ENCODE data around the gene RNF40. TPM values are rescaled to one million over a fixed set of nuclear protein-coding genes. Genes with fewer than 3 reads are reported as not detected.
A peak's percentile ranks its signal among the peaks of the same experiment; 100 is the strongest.

Gene RNF40
- total RNA-seq = 100 to 1,000 TPM in 1 of 2 experiments, 10 to 100 TPM in 1; 94.7 to 105 TPM

- Mint-ChIP-seq H3K27ac (peak within 1 kb of the TSS; percentile 88), H3K9me3 (no peaks in the 10 kb centered on the region), H3K36me3 (peaks cover 9% of the 10 kb centered on the region), H3K27me3 (no peaks in the 10 kb centered on the region), H3K4me3 (peak within 1 kb of the TSS; percentile 95), H3K4me1 (peaks cover 17% of the 10 kb centered on the region)
- ATAC-seq (ENCODE audit: low read depth) (peak; percentile 96), DNase-seq (peak; percentile 91)
- POLR2A ChIA-PET = interaction anchor here (0.6 to 2.7 kb wide), 5 partner anchors 9 to 140 kb away, joined by 3 to 12 read pairs (median 5); partner anchors contain the start of gene PHKG2
These were observed at the start of gene RNF40, which contains the start of gene CFAP119 for GRCh38 chr16:30761928-30762902. Gene RNF40, plus strand, starts transcription at chr16:30762322. Its CDS starts 224 bp downstream, at chr16:30762546. Gene CFAP119, minus strand, starts transcription at chr16:30762062. Its CDS starts 314 bp downstream, at chr16:30761748.

- Mint-ChIP-seq H3K9me3 (no peaks in the 10 kb centered on the region), H3K27me3 (no peaks in the 10 kb centered on the region), H3K4me1 (peaks cover 28% of the 10 kb centered on the region), H3K36me3 (peaks cover 54% of the 10 kb centered on the region), H3K27ac (peak overlapping the region; percentile 95), H3K4me3 (peak overlapping the region; percentile 70)
- POLR2A ChIA-PET = no interaction called here
- DNase-seq = no peak
- peak; percentile 100 for ATAC-seq (ENCODE audit: low read depth)
These were observed 46.2 kb upstream of the RNF40 start for GRCh38 chr16:30715750-30716445.

GRCh38 chr16:30720086-30720485 lies 42.0 kb upstream of the RNF40 start:
- no peak for ATAC-seq (ENCODE audit: low read depth)
- POLR2A ChIA-PET = no interaction called here
- Mint-ChIP-seq H3K27ac (no peak overlapping the region), H3K36me3 (peaks cover 52% of the 10 kb centered on the region), H3K9me3 (no peaks in the 10 kb centered on the region), H3K27me3 (no peaks in the 10 kb centered on the region), H3K4me1 (peaks cover 16% of the 10 kb centered on the region), H3K4me3 (no peak overlapping the region)
- DNase-seq = no peak

- Mint-ChIP-seq H3K4me1 (peaks cover 16% of the 10 kb centered on the region), H3K9me3 (no peaks in the 10 kb centered on the region), H3K27me3 (no peaks in the 10 kb centered on the region), H3K36me3 (peaks cover 52% of the 10 kb centered on the region), H3K27ac (no peak overlapping the region), H3K4me3 (no peak overlapping the region)
- ATAC-seq (ENCODE audit: low read depth) = no peak
- POLR2A ChIA-PET = interaction anchor here (1.1 kb wide), 1 partner anchor 27 kb away, joined by 4 read pairs; the partner anchor contains the start of gene PHKG2
- no peak for DNase-seq
These were observed 41.4 kb upstream of the RNF40 start for GRCh38 chr16:30720694-30721093.

GRCh38 chr16:30721167-30721566 lies 41.0 kb upstream of the RNF40 start:
- POLR2A ChIA-PET = interaction anchor here (1.1 to 1.3 kb wide), 2 partner anchors 27 to 54 kb away, joined by 4 to 5 read pairs; partner anchors contain the start of gene PHKG2
- Mint-ChIP-seq H3K27ac (no peak overlapping the region), H3K4me1 (peaks cover 14% of the 10 kb centered on the region), H3K4me3 (no peak overlapping the region), H3K36me3 (peaks cover 48% of the 10 kb centered on the region), H3K9me3 (no peaks in the 10 kb centered on the region), H3K27me3 (no peaks in the 10 kb centered on the region)
- DNase-seq = no peak
- ATAC-seq (ENCODE audit: low read depth) = no peak

- no peaks in the 10 kb centered on the region for H3K27me3 Mint-ChIP-seq
These were observed 40.5 kb upstream of the RNF40 start for GRCh38 chr16:30721606-30722005.

GRCh38 chr16:30722443-30722842 lies 39.7 kb upstream of the RNF40 start:
- ATAC-seq (ENCODE audit: low read depth) = no peak
- H3K4me1 Mint-ChIP-seq = peaks cover 6% of the 10 kb centered on the region
- peaks cover 39% of the 10 kb centered on the region for H3K36me3 Mint-ChIP-seq
- POLR2A ChIA-PET = interaction anchor here (0.7 to 1.8 kb wide), 3 partner anchors 25 to 228 kb away, joined by 3 to 5 read pairs (median 5); partner anchors contain the start of gene PHKG2
- H3K9me3 Mint-ChIP-seq = no peaks in the 10 kb centered on the region
- DNase-seq = no peak
- H3K27me3 Mint-ChIP-seq = no peaks in the 10 kb centered on the region
- no peak overlapping the region for H3K27ac Mint-ChIP-seq
- H3K4me3 Mint-ChIP-seq = no peak overlapping the region

More at GRCh38 chr16:30721606-30722005, 40.5 kb upstream of the RNF40 start:
- H3K9me3 Mint-ChIP-seq = no peaks in the 10 kb centered on the region
- POLR2A ChIA-PET = interaction anchor here (0.7 to 1.3 kb wide), 3 partner anchors 26 to 229 kb away, joined by 3 to 5 read pairs (median 4); partner anchors contain the start of gene PHKG2
- H3K4me3 Mint-ChIP-seq = no peak overlapping the region
- peaks cover 43% of the 10 kb centered on the region for H3K36me3 Mint-ChIP-seq
- H3K27ac Mint-ChIP-seq = no peak overlapping the region
- DNase-seq (no peak), ATAC-seq (ENCODE audit: low read depth) (no peak)
- peaks cover 11% of the 10 kb centered on the region for H3K4me1 Mint-ChIP-seq

GRCh38 chr16:30722916-30723315 lies 39.2 kb upstream of the RNF40 start:
- H3K27ac Mint-ChIP-seq = no peak overlapping the region
- DNase-seq = no peak
- H3K4me3 Mint-ChIP-seq = no peak overlapping the region
- H3K36me3 Mint-ChIP-seq = peaks cover 39% of the 10 kb centered on the region
- H3K4me1 Mint-ChIP-seq = peaks cover 6% of the 10 kb centered on the region
- H3K27me3 Mint-ChIP-seq = no peaks in the 10 kb centered on the region
- no peaks in the 10 kb centered on the region for H3K9me3 Mint-ChIP-seq
- POLR2A ChIA-PET = interaction anchor here (1.8 kb wide), 1 partner anchor 25 kb away, joined by 5 read pairs; the partner anchor contains the start of gene PHKG2
- no peak for ATAC-seq (ENCODE audit: low read depth)

- no peak overlapping the region for H3K4me3 Mint-ChIP-seq
These were observed 38.3 kb upstream of the RNF40 start for GRCh38 chr16:30723725-30724355.

GRCh38 chr16:30724641-30725417 lies 37.3 kb upstream of the RNF40 start:
- peaks cover 46% of the 10 kb centered on the region for H3K36me3 Mint-ChIP-seq

More at GRCh38 chr16:30723725-30724355, 38.3 kb upstream of the RNF40 start:
- no peaks in the 10 kb centered on the region for H3K27me3 Mint-ChIP-seq
- peaks cover 6% of the 10 kb centered on the region for H3K4me1 Mint-ChIP-seq
- DNase-seq = no peak
- no peak for ATAC-seq (ENCODE audit: low read depth)
- POLR2A ChIA-PET = interaction anchor here (1.8 kb wide), 1 partner anchor 24 kb away, joined by 5 read pairs; the partner anchor contains the start of gene PHKG2
- H3K36me3 Mint-ChIP-seq = peaks cover 40% of the 10 kb centered on the region
- no peaks in the 10 kb centered on the region for H3K9me3 Mint-ChIP-seq
- H3K27ac Mint-ChIP-seq = no peak overlapping the region

GRCh38 chr16:30725418-30725792 lies 36.7 kb upstream of the RNF40 start:
- Mint-ChIP-seq H3K27ac (no peak overlapping the region), H3K4me3 (no peak overlapping the region), H3K4me1 (peaks cover 6% of the 10 kb centered on the region), H3K36me3 (peaks cover 40% of the 10 kb centered on the region), H3K9me3 (no peaks in the 10 kb centered on the region), H3K27me3 (no peaks in the 10 kb centered on the region)
- ATAC-seq (ENCODE audit: low read depth) = no peak
- DNase-seq = no peak
- POLR2A ChIA-PET = no interaction called here

More at GRCh38 chr16:30724641-30725417, 37.3 kb upstream of the RNF40 start:
- Mint-ChIP-seq H3K27ac (no peak overlapping the region), H3K4me3 (no peak overlapping the region), H3K9me3 (no peaks in the 10 kb centered on the region), H3K27me3 (no peaks in the 10 kb centered on the region), H3K4me1 (peaks cover 6% of the 10 kb centered on the region)
- ATAC-seq (ENCODE audit: low read depth) (no peak), DNase-seq (no peak)
- POLR2A ChIA-PET = no interaction called here

GRCh38 chr16:30728321-30728720 lies 33.8 kb upstream of the RNF40 start:
- Mint-ChIP-seq H3K27ac (no peak overlapping the region), H3K36me3 (peaks cover 33% of the 10 kb centered on the region), H3K4me3 (no peak overlapping the region), H3K9me3 (no peaks in the 10 kb centered on the region), H3K27me3 (no peaks in the 10 kb centered on the region), H3K4me1 (peaks cover 6% of the 10 kb centered on the region)
- ATAC-seq (ENCODE audit: low read depth) (no peak), DNase-seq (no peak)
- POLR2A ChIA-PET = interaction anchor here (0.6 to 1.4 kb wide), 2 partner anchors 9 to 184 kb away, joined by 4 to 5 read pairs; no protein-coding TSS in a partner anchor

Data from activated naive CD8-positive, alpha-beta T cell treated with anti-CD3 and anti-CD28 coated beads, Interleukin-2, amount 10 ng/mL, durations not matched to agents 7 days and 5 days (primary cell).